Chondrocyte (in vitro differentiated cells): ENCODE measurements around the gene KIFAP3. TPM values are rescaled to one million over a fixed set of nuclear protein-coding genes. Genes with fewer than 3 reads are reported as not detected.

Experiments used
- DNase-seq: peaks from one replicate; pipeline ENCODE4 v3.0.0; 2021; ENCODE audit warnings: mixed read lengths, low spot score
- H3K27ac Mint-ChIP-seq: one replicate; pipeline ENCODE4 v1.8.0; 2021; ENCODE audit warnings: mild to moderate bottlenecking, moderate library complexity, mixed read lengths; ENCODE audit not compliant: unreplicated experiment
- H3K27me3 Mint-ChIP-seq: 2 replicates; pipeline ENCODE4 v1.8.0; 2021; ENCODE audit warnings: low read depth, mixed read lengths
- H3K36me3 Mint-ChIP-seq: 2 replicates; pipeline ENCODE4 v1.8.0; 2021; ENCODE audit warnings: low read depth, mixed read lengths
- H3K4me1 Mint-ChIP-seq: 2 replicates; pipeline ENCODE4 v1.8.0; 2021; ENCODE audit warnings: low read depth, mild to moderate bottlenecking, mixed read lengths
- H3K4me3 Mint-ChIP-seq: one replicate; pipeline ENCODE4 v1.8.0; 2021; ENCODE audit warnings: mild to moderate bottlenecking, moderate library complexity, mixed read lengths; ENCODE audit not compliant: unreplicated experiment
- H3K9me3 Mint-ChIP-seq: 2 replicates; pipeline ENCODE4 v1.8.0; 2021; ENCODE audit warnings: low read depth, mixed read lengths
- CTCF ChIP-seq: fragments of 200-600 bp; sonication (generic); IDR thresholded peaks from 2 replicates; pipeline ENCODE4 v1.5.0; 2021; ENCODE audit warnings: antibody characterized with exemption, mild to moderate bottlenecking, moderate library complexity
- total RNA-seq: library from RNA; stranded (reverse); gene quantifications from 3 replicates; pipeline ENCODE4 v1.2.1, GENCODE V29; 2021

The KIFAP3 gene
- total RNA-seq, 1 donor from 2014 or later, result 25.5 TPM

DNA sequence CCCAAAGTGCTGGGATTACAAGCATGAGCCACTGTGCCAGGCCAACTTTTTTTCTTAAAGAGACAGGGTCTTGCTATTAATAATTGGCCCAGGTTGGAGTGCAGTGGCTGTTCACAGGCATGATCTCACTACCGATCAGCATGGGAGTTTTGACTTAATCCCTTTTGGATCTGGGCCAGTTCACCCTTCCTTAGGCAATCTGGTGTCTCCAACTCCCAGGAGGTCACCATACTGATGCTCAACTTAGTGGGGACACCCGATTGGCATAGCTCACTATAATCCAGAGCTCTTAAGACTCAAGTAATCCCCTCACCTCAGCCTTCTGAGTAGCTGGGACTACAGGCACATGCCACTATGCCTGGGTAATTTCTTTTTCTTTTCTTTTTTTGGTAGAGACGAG, 116.6 kb downstream of the KIFAP3 start:
- Mint-ChIP-seq H3K27me3 (no peaks in the 10 kb centered on the region), H3K27ac (no peak overlapping the region), H3K36me3 (peaks cover 9% of the 10 kb centered on the region), H3K4me1 (no peaks in the 10 kb centered on the region), H3K9me3 (no peaks in the 10 kb centered on the region), H3K4me3 (no peak overlapping the region)
- no peak for TF ChIP-seq CTCF
- DNase-seq, result no peak

DNA sequence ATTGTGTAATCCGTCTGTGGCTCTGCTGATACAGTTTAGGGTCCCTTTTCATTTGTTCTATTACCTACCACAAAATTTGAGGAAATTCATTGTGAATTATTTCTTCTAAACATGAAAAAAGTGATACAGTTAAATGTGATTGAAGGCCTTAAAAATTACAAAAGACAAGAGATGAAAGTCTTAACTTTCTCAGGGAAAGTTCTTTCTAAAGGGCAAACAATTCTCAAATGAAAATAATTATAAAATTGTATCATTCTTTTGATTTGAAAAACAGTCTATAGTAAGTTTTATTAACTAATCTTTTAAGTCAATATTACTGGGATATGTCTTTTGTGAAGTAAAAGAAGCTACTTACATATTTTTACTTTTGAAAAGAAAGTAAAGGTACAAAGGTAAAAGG, 123.4 kb downstream of the KIFAP3 start:
- H3K36me3 Mint-ChIP-seq, result peaks cover 8% of the 10 kb centered on the region
- no peak for DNase-seq
- H3K27me3 Mint-ChIP-seq, result no peaks in the 10 kb centered on the region
- no peaks in the 10 kb centered on the region for H3K9me3 Mint-ChIP-seq
- no peak overlapping the region for H3K27ac Mint-ChIP-seq
- peaks cover 8% of the 10 kb centered on the region for H3K4me1 Mint-ChIP-seq
- no peak overlapping the region for H3K4me3 Mint-ChIP-seq
- TF ChIP-seq CTCF, result no peak

DNA sequence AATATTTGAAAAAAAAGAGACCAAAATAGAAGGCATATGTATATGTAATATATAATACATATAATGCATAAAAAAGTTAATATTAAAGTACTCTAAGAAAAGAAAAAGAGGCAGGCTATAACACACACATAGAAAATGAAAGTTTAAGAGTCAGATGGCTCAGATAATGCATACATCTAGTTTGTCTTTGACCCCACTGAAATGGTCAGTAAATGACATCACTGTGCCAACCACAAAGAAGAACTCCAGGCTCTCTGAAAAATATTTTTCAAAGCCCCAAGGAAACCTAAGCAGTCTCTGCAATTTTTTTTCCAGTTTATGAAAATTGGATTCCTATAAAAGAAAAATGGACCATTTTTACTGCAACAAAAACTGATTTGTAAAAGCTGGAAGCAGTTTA, 125.4 kb downstream of the KIFAP3 start:
- Mint-ChIP-seq H3K27ac (peak overlapping the region; percentile 8), H3K36me3 (peaks cover 6% of the 10 kb centered on the region), H3K27me3 (no peaks in the 10 kb centered on the region), H3K9me3 (no peaks in the 10 kb centered on the region), H3K4me3 (no peak overlapping the region), H3K4me1 (peaks cover 8% of the 10 kb centered on the region)
- DNase-seq, result no peak
- no peak for TF ChIP-seq CTCF

- TF ChIP-seq CTCF, result no peak
- H3K36me3 Mint-ChIP-seq, result peaks cover 2% of the 10 kb centered on the region
- no peak overlapping the region for H3K27ac Mint-ChIP-seq
- no peak for DNase-seq
- H3K27me3 Mint-ChIP-seq, result no peaks in the 10 kb centered on the region
- peaks cover 22% of the 10 kb centered on the region for H3K4me1 Mint-ChIP-seq
- no peaks in the 10 kb centered on the region for H3K9me3 Mint-ChIP-seq
- H3K4me3 Mint-ChIP-seq, result no peak overlapping the region
These were observed 128.3 kb downstream of the KIFAP3 start for GRCh38 chr1:169946206-169946605.

GRCh38 chr1:169945181-169945580, 129.3 kb downstream of the KIFAP3 start:
- Mint-ChIP-seq H3K36me3 (no peaks in the 10 kb centered on the region), H3K27ac (no peak overlapping the region), H3K4me3 (no peak overlapping the region), H3K27me3 (no peaks in the 10 kb centered on the region), H3K9me3 (no peaks in the 10 kb centered on the region), H3K4me1 (peaks cover 22% of the 10 kb centered on the region)
- peak; percentile 51 for DNase-seq
- TF ChIP-seq CTCF, result no peak
